ENCODE results near the gene ATP6V0E1. TPM values are rescaled to one million over a fixed set of nuclear protein-coding genes. Genes with fewer than 3 reads are reported as not detected.

ATP6V0E1 gene
- total and polyA plus RNA-seq, 2 of the 4 experiments (the other 2 are of a cell fraction) = 258 to 277 TPM

GRCh38 chr5:172949426-172949825 lies 34.1 kb upstream of the ATP6V0E1 start:
- TF ChIP-seq CTCF (conservative IDR thresholded peaks at IDR 0.05; ENCODE audit: low read depth, low read length) (no peak), RAD21 (IDR thresholded peaks at IDR 0.05; ENCODE audit: low read length) (no peak), FOS (IDR thresholded peaks at IDR 0.05; ENCODE audit: low read depth, low read length) (no peak), BHLHE40 (IDR thresholded peaks at IDR 0.05; ENCODE audit: low read depth, low read length) (no peak), CEBPB (IDR thresholded peaks at IDR 0.05; ENCODE audit: low read depth, low read length) (no peak), MXI1 (IDR thresholded peaks at IDR 0.05; ENCODE audit: borderline replicate concordance, low read depth, low read length) (no peak), RCOR1 (IDR thresholded peaks at IDR 0.05; ENCODE audit: insufficient replicate concordance, low read length) (no peak), MAFK (IDR thresholded peaks at IDR 0.05; ENCODE audit: low read depth, low read length) (no peak), SMC3 (IDR thresholded peaks at IDR 0.05; ENCODE audit: low read depth, low read length) (no peak), MAZ (IDR thresholded peaks at IDR 0.05; ENCODE audit: borderline replicate concordance, low read depth, low read length) (no peak), NFE2L2 (IDR thresholded peaks at IDR 0.05; ENCODE audit: low read depth, low read length) (no peak), ELK1 (IDR thresholded peaks at IDR 0.05; ENCODE audit: borderline replicate concordance, low read depth, low read length) (no peak), POLR2A (IDR thresholded peaks at IDR 0.05; ENCODE audit: low read depth, low read length) (no peak), CHD1 (IDR thresholded peaks at IDR 0.05; ENCODE audit: low read depth, low read length) (no peak), RFX5 (IDR thresholded peaks at IDR 0.05; ENCODE audit: low read depth, low read length) (no peak), USF2 (IDR thresholded peaks at IDR 0.05; ENCODE audit: low read depth, low read length) (no peak)
- peaks cover 33% of the 10 kb centered on the region for H3K9me1 ChIP-seq (ENCODE audit: insufficient read depth, low read length)
- H3K18ac ChIP-seq (ENCODE audit: low read depth, low read length) = no peak overlapping the region
- H2AK9ac ChIP-seq (replicated peaks; ENCODE audit: low read depth, low read length, poor library complexity) = peak overlapping the region; percentile 33
- in situ Hi-C loops (cut with MboI; ENCODE audit: low sequenced_read_pairs) = loop anchor here (10.0 kb wide), 1 partner anchor 475 kb away; no protein-coding TSS in a partner anchor
- H4K5ac ChIP-seq (ENCODE audit: low read depth, low read length) = no peak overlapping the region
- 0 out of 3 replicates have a peak overlapping the region, but pooled peaks have one; percentile 11 for H2BK15ac ChIP-seq (ENCODE audit: low read depth, low read length)
- H3K56ac ChIP-seq (ENCODE audit: extremely low read depth, insufficient read depth, low read length) = no peak overlapping the region
- H2BK20ac ChIP-seq (ENCODE audit: low read depth, low read length) = peak overlapping the region; percentile 32; the same call in 1 of the 2 replicates
- no peak overlapping the region for H3K27ac ChIP-seq (ENCODE audit: insufficient read depth, low read length)
- H4K20me1 ChIP-seq (ENCODE audit: insufficient read depth, low read length) = no peaks in the 10 kb centered on the region
- H3K9me3 ChIP-seq (ENCODE audit: control insufficient read depth, insufficient read depth, low read length) = no peaks in the 10 kb centered on the region
- H2AFZ ChIP-seq (replicated peaks; ENCODE audit: low read length, poor library complexity) = no peak overlapping the region
- peak overlapping the region; percentile 63 for H2AK5ac ChIP-seq (ENCODE audit: low read depth, low read length)
- no TSS peak for BruUV-seq (replicated peaks)
- no CpG with 5 or more reads among the region's 3 CpGs for WGBS, 2 experiments (ENCODE audit: extremely low coverage in 2 of 2, insufficient read length in 1 of 2)
- H3K23ac ChIP-seq (ENCODE audit: low read depth, low read length) = no peak overlapping the region
- no peak overlapping the region for H2BK5ac ChIP-seq (ENCODE audit: low read depth, low read length, poor library complexity, severe bottlenecking)
- H3K79me1 ChIP-seq (ENCODE audit: low read depth in 1 of 2, low read length in 2 of 2) = peaks cover 26 to 65% of the 10 kb centered on the region in 2 experiments; a peak in 3 of 4 replicates
- peaks cover 27% of the 10 kb centered on the region for H3K4me1 ChIP-seq (ENCODE audit: control insufficient read depth, insufficient read depth, low read length)
- peak overlapping the region; percentile 73; the same call in 1 of the 2 replicates for H3K4ac ChIP-seq (ENCODE audit: low read depth, low read length)
- H3K9ac ChIP-seq (ENCODE audit: low read depth, low read length) = no peak overlapping the region
- H4K8ac ChIP-seq (ENCODE audit: low read depth in 2 of 2, low read length in 2 of 2) = peak overlapping the region in 1 of 2 experiments; percentile 46; a peak in 1 of 4 replicates
- peaks cover 30% of the 10 kb centered on the region for H3K36me3 ChIP-seq (ENCODE audit: control insufficient read depth, insufficient read depth, low read length)
- no peak for DNase-seq
- H3K14ac ChIP-seq (replicated peaks; ENCODE audit: low read depth, low read length) = no peak overlapping the region
- no peak overlapping the region for H3K4me2 ChIP-seq (ENCODE audit: low read depth, low read length)
- H4K91ac ChIP-seq (ENCODE audit: insufficient read depth, low read depth, low read length) = peak overlapping the region; percentile 58
- H3K4me3 ChIP-seq (ENCODE audit: insufficient read depth, low read depth, low read length) = no peak overlapping the region
- POLR2A ChIA-PET (ENCODE audit: unreplicated experiment) = no interaction called here
- dilution Hi-C loops (cut with HindIII; ENCODE audit: low sequenced_read_pairs, unreplicated experiment) = no loop called here
- H3K27me3 ChIP-seq (ENCODE audit: control insufficient read depth, insufficient read depth, low read length) = no peaks in the 10 kb centered on the region
- intact Hi-C loops (cut with micrococcal nuclease) = loop anchor here (5.0 to 10.0 kb wide), 2 partner anchors 422 to 475 kb away; no protein-coding TSS in a partner anchor
- no peak for ATAC-seq (ENCODE audit: low read depth)
- CTCF ChIA-PET = no interaction called here
- peak overlapping the region; percentile 63 for H2BK120ac ChIP-seq (ENCODE audit: low read depth, low read length)
